Stomach (tissue), 9 donors: ENCODE results near the gene RERE. TPM values are rescaled to one million over a fixed set of nuclear protein-coding genes. Genes with fewer than 3 reads are reported as not detected.
A peak's percentile ranks its signal among the peaks of the same experiment; 100 is the strongest.

ENCODE experiments used
- DNase-seq, 2 donors: peaks; one replicate each; pipeline versions ENCODE4 v3.0.0 to v3.0.0-alpha.2; 2013 to 2019
- H3K27ac ChIP-seq, 5 donors: fragments of 200-600 bp in 4 of 5; sonication (generic) in 4 of 5; one replicate each; pipeline ENCODE4 v1.5.1; 2013 to 2019; ENCODE audit warnings: mild to moderate bottlenecking in 1 of 5, moderate library complexity in 1 of 5
- H3K27me3 ChIP-seq, 3 donors: fragments of 200-600 bp; sonication (generic); one replicate each; pipeline ENCODE4 v1.5.1; 2017 to 2019; ENCODE audit warnings: mixed run types in 1 of 3
- H3K36me3 ChIP-seq, 4 donors: fragments of 200-600 bp; sonication (generic); 1 replicate in 3 of 4; 2 replicates in 1 of 4; pipeline ENCODE4 v1.5.1; 2016 to 2019
- H3K4me1 ChIP-seq, 4 donors: fragments of 200-600 bp; sonication (generic); one replicate each; pipeline ENCODE4 v1.5.1; 2016 to 2019
- H3K4me3 ChIP-seq, 4 donors: fragments of 200-600 bp; sonication (generic) in 3 of 4; one replicate each; pipeline ENCODE4 v1.5.1; 2016 to 2019; ENCODE audit warnings: mild to moderate bottlenecking in 1 of 4
- H3K9me3 ChIP-seq, 4 donors: fragments of 200-600 bp; sonication (generic); one replicate each; pipeline ENCODE4 v1.5.1; 2016 to 2019
- CTCF ChIP-seq, 7 experiments: fragments of 450-650 bp in 4 of 7; fragments of 200-600 bp in 3 of 7; sonication (generic) in 3 of 7; IDR thresholded peaks; one replicate each; pipeline ENCODE4 v1.5.1; 2016 to 2019; ENCODE audit warnings: antibody characterized with exemption in 7 of 7, control low read depth in 2 of 7, mild to moderate bottlenecking in 1 of 7
- EP300 ChIP-seq: sonication (generic); formaldehyde crosslinking; IDR thresholded peaks from one replicate; pipeline ENCODE4 v1.6.1; 2017; ENCODE audit warnings: antibody characterized with exemption
- POLR2A ChIP-seq, 4 donors: fragments of 450-650 bp; IDR thresholded peaks; one replicate each; pipeline ENCODE4 v1.6.1; 2016; ENCODE audit warnings: antibody characterized with exemption in 4 of 4, control low read depth in 2 of 4, mild to moderate bottlenecking in 1 of 4, moderate library complexity in 1 of 4
- POLR2AphosphoS5 ChIP-seq, 3 donors: sonication (generic); formaldehyde crosslinking; IDR thresholded peaks; one replicate each; pipeline ENCODE4 v1.6.1; 2016; ENCODE audit warnings: antibody characterized with exemption in 3 of 3
- WGBS, 5 donors: extraction: QIAGEN DNeasy Blood & Tissue Kit in 3 of 5; methylation state at CpG; one replicate each; pipeline versions ENCODE4 v1.1.5 to v1.1.7; 2013 to 2018; 5-methylcytosine and 5-hydroxymethylcytosine counted together
- intact Hi-C: fragments of 100-400 bp; cut with DNase I; formaldehyde crosslinking; loops from one replicate; pipeline ENCODE4 v1.15.1; 2023; ENCODE audit warnings: low total_unique reads
- polyA plus RNA-seq, 3 donors: library from polyadenylated mRNA; stranded (reverse); fragments of 200-250 nt; gene quantifications; one replicate each; pipeline ENCODE4 v1.2.3, GENCODE V29; 2013
- total RNA-seq, 5 donors: library from RNA; depleted of rRNA; stranded (reverse); fragments of >200 nt; gene quantifications; one replicate each; pipeline versions ENCODE4 v1.1.0 to v1.2.3, GENCODE V29; 2014 to 2016
- donor health status: healthy with polysubstance abuse.
- donor health status: Bipolar disorder and iron deficiency.
- donor health status: healthy.

The RERE gene
- total and polyA plus RNA-seq, 8 donors, result 15.6 to 198 (median 79.3) TPM

GRCh38 chr1:8431784-8432183 is 385.7 kb downstream of the RERE start:
- Histone ChIP-seq H3K36me3 (no peaks in the 10 kb centered on the region), H3K27ac (no peak overlapping the region), H3K27me3 (no peaks in the 10 kb centered on the region), H3K9me3 (no peaks in the 10 kb centered on the region), H3K4me1 (peaks cover 0 to 57% (median 29%) of the 10 kb centered on the region in 4 donors), H3K4me3 (no peak overlapping the region)
- intact Hi-C loops, result no loop called here
- TF ChIP-seq POLR2A (IDR thresholded peaks at IDR 0.05), result no peak
- TF ChIP-seq CTCF (IDR thresholded peaks at IDR 0.05), result no peak
- TF ChIP-seq POLR2AphosphoS5 (IDR thresholded peaks at IDR 0.05), result no peak
- no peak for TF ChIP-seq EP300
- no peak for DNase-seq
- WGBS, 5 donors, result 87 to 91% (median 90%) methylated on average over 7 of the region's 7 CpGs

GRCh38 chr1:8431019-8431418 is 386.4 kb downstream of the RERE start:
- H3K27me3 ChIP-seq, result no peaks in the 10 kb centered on the region
- DNase-seq, result peak in 1 of 2 donors; percentile 47
- H3K4me3 ChIP-seq, result no peak overlapping the region

GRCh38 chr1:8430476-8430875 is 387.0 kb downstream of the RERE start:
- WGBS, 5 donors, result 38 to 74% (median 44%) methylated on average over 2 of the region's 2 CpGs
- H3K9me3 ChIP-seq, result no peaks in the 10 kb centered on the region
- TF ChIP-seq EP300, result no peak
- no peak for TF ChIP-seq POLR2A (IDR thresholded peaks at IDR 0.05)
- no peak for TF ChIP-seq POLR2AphosphoS5 (IDR thresholded peaks at IDR 0.05)
- TF ChIP-seq CTCF (IDR thresholded peaks at IDR 0.05), result no peak
- no peaks in the 10 kb centered on the region for H3K36me3 ChIP-seq
- peaks cover 0 to 57% (median 29%) of the 10 kb centered on the region in 4 donors for H3K4me1 ChIP-seq
- peak overlapping the region in 1 of 5 donors; percentile 1 for H3K27ac ChIP-seq
- H3K4me3 ChIP-seq, result no peak overlapping the region
- DNase-seq, result no peak
- intact Hi-C loops, result no loop called here
- H3K27me3 ChIP-seq, result no peaks in the 10 kb centered on the region

More at GRCh38 chr1:8431019-8431418, 386.4 kb downstream of the RERE start:
- H3K9me3 ChIP-seq, result no peaks in the 10 kb centered on the region
- H3K27ac ChIP-seq, result peak overlapping the region in 1 of 5 donors; percentile 1
- intact Hi-C loops, result no loop called here
- WGBS, 5 donors, result 77 to 89% (median 84%) methylated on average over 7 to 8 of the region's 8 CpGs
- H3K4me1 ChIP-seq, result peaks cover 0 to 57% (median 31%) of the 10 kb centered on the region in 4 donors
- TF ChIP-seq CTCF (IDR thresholded peaks at IDR 0.05), result no peak
- no peak for TF ChIP-seq POLR2A (IDR thresholded peaks at IDR 0.05)
- TF ChIP-seq POLR2AphosphoS5 (IDR thresholded peaks at IDR 0.05), result no peak
- no peak for TF ChIP-seq EP300
- no peaks in the 10 kb centered on the region for H3K36me3 ChIP-seq

GRCh38 chr1:8429549-8430110 is 387.8 kb downstream of the RERE start:
- WGBS, 5 donors, result 71 to 90% (median 86%) methylated on average over 2 of the region's 2 CpGs
- Histone ChIP-seq H3K4me1 (peaks cover 8 to 57% (median 34%) of the 10 kb centered on the region in 4 donors), H3K27ac (no peak overlapping the region), H3K4me3 (no peak overlapping the region), H3K27me3 (no peaks in the 10 kb centered on the region), H3K36me3 (no peaks in the 10 kb centered on the region), H3K9me3 (no peaks in the 10 kb centered on the region)
- DNase-seq, result no peak
- intact Hi-C loops, result loop anchor here (10.0 kb wide), 1 partner anchor 65 kb away; no protein-coding TSS in a partner anchor
- no peak for TF ChIP-seq POLR2AphosphoS5 (IDR thresholded peaks at IDR 0.05)
- no peak for TF ChIP-seq POLR2A (IDR thresholded peaks at IDR 0.05)

- WGBS, 5 donors, result 84 to 94% (median 90%) methylated on average over 5 of the region's 5 CpGs
- H3K4me3 ChIP-seq, result no peak overlapping the region
- no peaks in the 10 kb centered on the region for H3K9me3 ChIP-seq
- peaks cover 14 to 63% (median 38%) of the 10 kb centered on the region in 4 donors for H3K4me1 ChIP-seq
- no peaks in the 10 kb centered on the region for H3K27me3 ChIP-seq
- intact Hi-C loops, result loop anchor here (10.0 kb wide), 1 partner anchor 64 kb away; no protein-coding TSS in a partner anchor
- H3K36me3 ChIP-seq, result no peaks in the 10 kb centered on the region
- DNase-seq, result no peak
- TF ChIP-seq EP300 (no peak), CTCF (IDR thresholded peaks at IDR 0.05) (no peak), POLR2AphosphoS5 (IDR thresholded peaks at IDR 0.05) (no peak)
- peak overlapping the region in 4 of 5 donors; percentile 50 to 99 (median 61) for H3K27ac ChIP-seq
Measured at GRCh38 chr1:8428441-8428840, 389.0 kb downstream of the RERE start.
